Measurements from ENCODE around the gene RPUSD1.
A peak's percentile ranks its signal among the peaks of the same experiment; 100 is the strongest.

Gene RPUSD1

GRCh38 chr16:794853-795466 is 6.8 kb upstream of the RPUSD1 start:
- H3K4me3 ChIP-seq (ENCODE audit: low read length): peak overlapping the region; percentile 14
- peak; percentile 33 for TF ChIP-seq CTCF (conservative IDR thresholded peaks at IDR 0.05; ENCODE audit: low read depth, low read length)
- no peak for DNase-seq (ENCODE audit: low read depth)

- TF ChIP-seq CTCF (conservative IDR thresholded peaks at IDR 0.05; ENCODE audit: low read depth, low read length): no peak
- DNase-seq (ENCODE audit: low read depth): peak; percentile 50
- H3K4me3 ChIP-seq (ENCODE audit: low read length): peak overlapping the region; percentile 14
Measured at GRCh38 chr16:794091-794822, 6.1 kb upstream of the RPUSD1 start.

- DNase-seq (ENCODE audit: low read depth): no peak
- H3K4me3 ChIP-seq (ENCODE audit: low read length): no peak overlapping the region
- TF ChIP-seq CTCF (conservative IDR thresholded peaks at IDR 0.05; ENCODE audit: low read depth, low read length): no peak
Measured at GRCh38 chr16:793414-793813, 5.2 kb upstream of the RPUSD1 start.

GRCh38 chr16:792221-792995 is 4.2 kb upstream of the RPUSD1 start:
- H3K4me3 ChIP-seq (ENCODE audit: low read length): no peak overlapping the region
- no peak for DNase-seq (ENCODE audit: low read depth)
- no peak for TF ChIP-seq CTCF (conservative IDR thresholded peaks at IDR 0.05; ENCODE audit: low read depth, low read length)

GRCh38 chr16:791131-791530 is 3.0 kb upstream of the RPUSD1 start:
- no peak for TF ChIP-seq CTCF (conservative IDR thresholded peaks at IDR 0.05; ENCODE audit: low read depth, low read length)
- no peak for DNase-seq (ENCODE audit: low read depth)

GRCh38 chr16:790086-790485 is 1.9 kb upstream of the RPUSD1 start:
- TF ChIP-seq CTCF (conservative IDR thresholded peaks at IDR 0.05; ENCODE audit: low read depth, low read length): no peak
- H3K4me3 ChIP-seq (ENCODE audit: low read length): no peak overlapping the region
- DNase-seq (ENCODE audit: low read depth): no peak

More at GRCh38 chr16:791131-791530, 3.0 kb upstream of the RPUSD1 start:
- no peak overlapping the region for H3K4me3 ChIP-seq (ENCODE audit: low read length)
